ENCODE measurements around the gene SAE1. TPM values are rescaled to one million over a fixed set of nuclear protein-coding genes. Genes with fewer than 3 reads are reported as not detected.

SAE1 gene
- total RNA-seq, 1 donor from 2014 or later: 140 TPM

DNA sequence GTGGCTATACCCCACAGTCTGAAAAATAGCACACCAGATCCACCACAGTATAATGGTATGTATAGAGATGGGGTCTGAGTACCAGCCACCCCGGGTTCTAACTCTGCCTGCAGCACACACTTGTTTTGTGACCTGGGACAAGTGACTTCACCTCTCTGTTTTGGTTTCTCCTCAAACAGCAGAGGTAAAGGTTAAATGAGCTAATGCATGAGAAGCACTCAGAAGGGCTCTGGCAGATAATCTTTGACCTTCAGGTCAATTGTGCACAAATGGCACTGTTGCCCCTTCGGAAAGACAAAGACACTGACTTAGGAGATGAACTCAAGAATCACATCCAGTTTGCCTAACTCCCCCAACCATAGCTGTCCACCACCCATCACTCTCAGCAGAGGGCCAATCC lies 24.8 kb upstream of the SAE1 start:
- H3K4me3 ChIP-seq (ENCODE audit: low read depth, low read length): no peak overlapping the region
- no peak for DNase-seq (ENCODE audit: low read depth)
- TF ChIP-seq, protein P1, sequence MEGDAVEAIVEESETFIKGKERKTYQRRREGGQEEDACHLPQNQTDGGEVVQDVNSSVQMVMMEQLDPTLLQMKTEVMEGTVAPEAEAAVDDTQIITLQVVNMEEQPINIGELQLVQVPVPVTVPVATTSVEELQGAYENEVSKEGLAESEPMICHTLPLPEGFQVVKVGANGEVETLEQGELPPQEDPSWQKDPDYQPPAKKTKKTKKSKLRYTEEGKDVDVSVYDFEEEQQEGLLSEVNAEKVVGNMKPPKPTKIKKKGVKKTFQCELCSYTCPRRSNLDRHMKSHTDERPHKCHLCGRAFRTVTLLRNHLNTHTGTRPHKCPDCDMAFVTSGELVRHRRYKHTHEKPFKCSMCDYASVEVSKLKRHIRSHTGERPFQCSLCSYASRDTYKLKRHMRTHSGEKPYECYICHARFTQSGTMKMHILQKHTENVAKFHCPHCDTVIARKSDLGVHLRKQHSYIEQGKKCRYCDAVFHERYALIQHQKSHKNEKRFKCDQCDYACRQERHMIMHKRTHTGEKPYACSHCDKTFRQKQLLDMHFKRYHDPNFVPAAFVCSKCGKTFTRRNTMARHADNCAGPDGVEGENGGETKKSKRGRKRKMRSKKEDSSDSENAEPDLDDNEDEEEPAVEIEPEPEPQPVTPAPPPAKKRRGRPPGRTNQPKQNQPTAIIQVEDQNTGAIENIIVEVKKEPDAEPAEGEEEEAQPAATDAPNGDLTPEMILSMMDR (conservative IDR thresholded peaks at IDR 0.05; ENCODE audit: low read depth, low read length): no peak

DNA sequence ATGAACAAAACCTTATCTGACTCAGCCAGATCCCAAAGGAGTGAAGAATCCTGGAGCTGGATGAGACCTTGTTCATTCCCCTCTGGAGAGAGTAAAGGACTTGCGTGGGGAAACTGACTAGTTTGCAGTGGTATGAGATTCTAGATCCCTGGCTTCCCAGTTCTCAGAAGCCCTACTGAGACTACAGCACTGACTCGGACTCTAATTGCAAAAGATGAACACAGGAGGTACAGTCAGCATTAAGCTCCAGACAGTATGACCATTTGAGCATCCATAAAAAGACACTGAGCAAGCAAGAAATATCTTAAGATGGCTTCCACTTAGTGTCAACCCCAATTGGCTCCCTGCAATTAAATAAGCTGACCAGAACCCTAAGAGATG lies 23.8 kb upstream of the SAE1 start:
- TF ChIP-seq, protein P1 (conservative IDR thresholded peaks at IDR 0.05; ENCODE audit: low read depth, low read length): no peak
- no peak for DNase-seq (ENCODE audit: low read depth)
- H3K4me3 ChIP-seq (ENCODE audit: low read depth, low read length): no peak overlapping the region

DNA sequence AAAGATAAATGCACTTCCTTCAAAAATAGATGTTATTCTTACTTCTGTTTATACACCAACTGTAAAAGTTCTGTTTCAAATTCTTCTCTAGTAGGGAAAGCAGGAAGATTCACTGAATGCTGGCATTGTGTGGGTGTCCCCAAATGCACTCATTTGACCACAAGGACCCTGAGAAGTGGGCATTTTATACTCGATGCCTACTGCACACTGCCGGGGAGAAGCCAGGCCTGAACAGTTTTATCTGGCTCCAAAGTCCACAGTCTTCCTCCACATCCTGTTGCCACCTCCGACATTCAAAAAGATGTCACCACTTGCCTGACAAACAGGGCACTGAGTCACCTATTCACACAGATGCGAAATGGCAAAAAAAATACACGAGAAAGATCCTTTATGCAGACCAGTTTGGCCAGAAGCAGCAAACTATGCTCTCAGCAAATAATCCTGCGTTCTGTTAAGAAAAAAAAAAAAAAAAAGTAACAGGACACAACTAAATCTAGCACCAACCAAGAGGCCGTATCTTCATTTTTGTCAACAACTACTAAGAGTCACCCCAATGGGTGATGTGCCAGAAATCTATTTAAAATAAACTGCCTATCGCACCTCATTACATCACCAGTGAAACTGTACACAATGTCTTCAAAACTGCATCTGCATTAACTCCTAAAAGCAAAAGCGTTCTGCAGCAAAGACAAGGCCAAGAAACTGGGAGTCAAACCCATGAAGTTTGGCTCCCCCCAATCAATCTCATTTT lies 23.3 kb upstream of the SAE1 start:
- no peak for DNase-seq (ENCODE audit: low read depth)
- TF ChIP-seq, protein P1 (conservative IDR thresholded peaks at IDR 0.05; ENCODE audit: low read depth, low read length): no peak
- H3K4me3 ChIP-seq (ENCODE audit: low read depth, low read length): no peak overlapping the region

DNA sequence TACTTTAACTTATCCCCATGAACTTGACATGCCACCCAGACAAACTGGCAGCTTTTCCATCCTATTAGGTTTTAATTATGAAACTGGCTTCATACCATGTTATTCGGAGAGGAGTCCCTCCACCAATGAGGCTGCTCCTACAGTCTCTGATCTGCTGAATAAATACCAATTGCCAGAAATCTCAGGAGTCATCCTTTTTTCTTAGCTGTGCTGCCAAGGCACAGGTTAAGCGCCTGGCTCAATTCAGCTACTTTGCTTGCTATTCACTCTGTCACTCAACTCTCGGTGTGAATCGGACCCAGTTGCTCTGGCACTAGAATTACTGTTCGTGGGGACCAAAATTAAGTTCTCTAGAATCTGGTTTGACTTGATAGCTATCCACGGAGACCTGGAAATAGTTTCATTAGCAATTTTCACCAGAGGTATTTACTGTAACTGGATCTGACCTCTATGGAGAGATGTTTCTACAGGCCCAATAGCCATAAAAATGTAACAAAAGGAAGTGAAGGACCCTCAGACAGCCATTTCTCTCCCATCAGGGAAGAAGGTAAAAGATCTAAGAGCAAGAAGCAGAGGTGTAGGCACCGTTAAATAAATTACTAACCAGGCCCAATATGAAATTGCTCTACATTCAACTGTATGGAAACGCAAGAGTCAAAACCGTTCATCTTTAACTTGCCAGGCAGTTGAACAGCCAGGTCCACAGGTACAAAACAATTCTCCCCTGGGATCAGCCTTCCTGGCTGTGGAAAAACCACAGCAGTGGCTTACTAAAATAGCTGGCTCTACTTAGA lies 22.5 kb upstream of the SAE1 start:
- H3K4me3 ChIP-seq (ENCODE audit: low read depth, low read length): no peak overlapping the region
- DNase-seq (ENCODE audit: low read depth): no peak
- TF ChIP-seq, protein P1 (conservative IDR thresholded peaks at IDR 0.05; ENCODE audit: low read depth, low read length): no peak

DNA sequence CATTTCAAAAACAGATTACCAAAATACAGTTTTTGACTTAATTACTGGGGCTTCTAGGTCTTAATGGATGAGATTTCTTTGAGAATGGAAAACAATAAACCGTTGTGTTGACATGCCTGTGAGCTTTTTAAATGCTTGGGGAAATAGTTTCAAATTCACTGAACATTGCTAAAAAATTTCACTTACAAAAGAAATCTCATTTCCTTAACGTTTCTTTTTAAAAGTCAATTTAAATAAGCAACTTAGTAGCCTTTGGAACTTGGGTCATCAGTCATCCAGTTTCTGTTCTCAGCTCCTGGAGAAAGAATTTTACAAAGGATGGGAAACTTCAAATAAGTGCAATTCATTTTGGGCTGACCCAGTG lies 21.5 kb upstream of the SAE1 start:
- no peak for DNase-seq (ENCODE audit: low read depth)
- H3K4me3 ChIP-seq (ENCODE audit: low read depth, low read length): peak overlapping the region; percentile 88
- TF ChIP-seq, protein P1 (conservative IDR thresholded peaks at IDR 0.05; ENCODE audit: low read depth, low read length): no peak

DNA sequence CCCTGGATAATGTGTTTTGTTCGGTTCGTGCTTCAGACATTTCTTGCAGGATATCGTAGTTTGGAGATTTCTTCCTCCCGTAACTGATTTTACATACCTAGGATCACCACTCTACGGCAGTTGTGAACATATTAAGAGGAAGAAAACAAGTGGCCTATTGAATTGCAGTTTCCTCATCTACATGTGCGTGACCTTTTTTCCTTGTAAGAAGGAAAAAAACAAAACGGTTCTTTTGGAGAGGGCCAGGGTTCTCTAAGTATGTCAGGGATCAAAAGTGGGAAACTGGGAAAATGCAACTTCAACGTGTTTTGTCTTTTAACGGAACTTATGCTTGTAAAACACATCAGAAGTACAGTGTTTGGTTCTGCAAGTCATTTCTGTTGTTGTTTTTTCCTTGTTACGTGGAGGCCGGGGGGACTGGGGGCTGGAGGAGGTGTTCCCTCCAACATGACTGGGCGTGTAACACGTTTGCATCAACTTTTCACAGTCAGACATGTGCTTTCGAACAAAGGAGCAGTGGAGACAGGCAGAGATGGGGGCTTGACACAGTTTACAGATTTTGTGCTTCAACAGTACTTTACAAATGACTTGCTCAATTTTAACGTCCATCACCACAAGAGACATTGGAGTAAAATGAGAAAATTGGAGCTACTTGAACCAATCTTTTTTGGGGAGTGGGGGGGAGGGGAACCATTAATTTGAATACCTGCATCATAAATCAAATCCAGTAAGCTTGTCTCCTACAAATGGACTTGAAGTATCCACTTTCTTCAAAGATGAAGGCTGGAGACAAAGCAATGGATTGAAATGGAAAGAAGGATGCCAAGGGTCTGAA lies 20.9 kb upstream of the SAE1 start:
- no peak for DNase-seq (ENCODE audit: low read depth)
- H3K4me3 ChIP-seq (ENCODE audit: low read depth, low read length): peak overlapping the region; percentile 88
- TF ChIP-seq, protein P1 (conservative IDR thresholded peaks at IDR 0.05; ENCODE audit: low read depth, low read length): no peak
